HepG2 (cell line): ENCODE results near the gene S100A16. TPM values are rescaled to one million over a fixed set of nuclear protein-coding genes. Genes with fewer than 3 reads are reported as not detected.
"Not testable (repeated sequence)": the region's sequence is repeated elsewhere in the genome, so short reads cannot be mapped to it uniquely, and the experiment has no call there.

Experiments
- ATAC-seq: fragments of 200-7000 bp; cut with Tn5 transposase; 3 replicates; pipeline ENCODE4 v1.9.1; 2020; ENCODE audit warnings: mild to moderate bottlenecking, moderate library complexity
- BruUV-seq: library from RNA; stranded (reverse); fragments of 400-500 nt; replicated peaks from 2 replicates; lab custom pipeline; 2021; lab: Mats Ljungman, UMichigan
- CTCF ChIA-PET: fragments of 300-600 bp; formaldehyde crosslinking; extraction: SDS; loops from one replicate; lab custom pipeline; 2021; ENCODE audit warnings: low total read pairs, inconsistent platforms, low intra/inter-chr PET ratio; lab: Yijun Ruan, JAX
- POLR2A ChIA-PET: fragments of 350-600 bp; sonication (Branson Sonifier 250); formaldehyde crosslinking; loops from one replicate; lab custom pipeline; 2020; ENCODE audit warnings: antibody characterized with exemption, inconsistent platforms; lab: Yijun Ruan, JAX
- DNase-seq: peaks from one replicate; pipeline ENCODE4 v3.0.0-alpha.2; 2015; ENCODE audit warnings: low spot score
- FAIRE-seq: peaks from 3 replicates; lab custom pipeline; 2011; peaks lifted over from hg19 to GRCh38; lab: Jason Lieb, UNC
- H2AFZ ChIP-seq: one replicate; pipeline ENCODE4 v1.6.1; 2011; ENCODE audit warnings: low read length, inconsistent platforms
- H3K27ac ChIP-seq: fragments of 300-600 bp; 3 replicates; pipeline ENCODE4 v1.8.0; 2011; ENCODE audit warnings: mixed run types, mild to moderate bottlenecking, mixed read lengths, low read length, inconsistent platforms; ENCODE audit not compliant: insufficient read depth; ENCODE audit errors: extremely low read length
- H3K27me3 ChIP-seq, 2 experiments: fragments of 200-600 bp in 1 of 2; 2 replicates in 1 of 2; 3 replicates in 1 of 2; pipeline versions ENCODE4 v1.6.0 to v1.8.0; 2011; ENCODE audit warnings: low read length in 2 of 2, mild to moderate bottlenecking in 2 of 2, moderate library complexity in 2 of 2, inconsistent platforms in 1 of 2; ENCODE audit not compliant: insufficient read depth in 2 of 2, control insufficient read depth in 1 of 2
- H3K36me3 ChIP-seq, 2 experiments: fragments of 200-600 bp in 1 of 2; replicated peaks in 1 of 2; 2 replicates in 1 of 2; 3 replicates in 1 of 2; pipeline versions ENCODE4 v1.5.1 to v1.8.0; 2011; ENCODE audit warnings: low read length in 2 of 2, inconsistent platforms in 1 of 2; ENCODE audit not compliant: insufficient read depth in 2 of 2, control insufficient read depth in 1 of 2
- H3K4me1 ChIP-seq: 2 replicates; pipeline ENCODE4 v1.5.1; 2012; ENCODE audit warnings: low read length, inconsistent platforms; ENCODE audit not compliant: insufficient read depth
- H3K4me2 ChIP-seq: 2 replicates; pipeline ENCODE4 v1.6.0; 2011; ENCODE audit warnings: low read depth, low read length, inconsistent platforms
- H3K4me3 ChIP-seq, 3 experiments: fragments of 200-600 bp in 1 of 3; sonication (generic), shearing (Covaris generic) in 1 of 3; replicated peaks in 1 of 3; 2 replicates each; pipeline ENCODE4 v1.5.1; 2011 to 2016; ENCODE audit warnings: low read length in 3 of 3, inconsistent platforms in 2 of 3, low read depth in 2 of 3, mild to moderate bottlenecking in 2 of 3, control low read depth in 1 of 3, mixed read lengths in 1 of 3; ENCODE audit not compliant: insufficient read depth in 1 of 3
- H3K79me2 ChIP-seq: one replicate; pipeline ENCODE4 v1.6.1; 2011; ENCODE audit warnings: low read length, inconsistent platforms; ENCODE audit not compliant: insufficient read depth
- H3K9ac ChIP-seq: 2 replicates; pipeline ENCODE4 v1.6.0; 2011; ENCODE audit warnings: mild to moderate bottlenecking, low read depth, low read length, inconsistent platforms; ENCODE audit not compliant: insufficient read depth
- H3K9me3 ChIP-seq: 2 replicates; pipeline ENCODE4 v1.5.1; 2012; ENCODE audit warnings: mild to moderate bottlenecking, low read length
- H4K20me1 ChIP-seq: 2 replicates; pipeline ENCODE4 v1.6.0; 2011; ENCODE audit warnings: inconsistent platforms, mild to moderate bottlenecking, low read length, moderate library complexity; ENCODE audit not compliant: insufficient read depth
- FOSL1 ChIP-seq: sonication (generic); formaldehyde crosslinking; IDR thresholded peaks from 2 replicates; pipeline ENCODE4 v1.9.0; 2021; ENCODE audit warnings: missing genetic modification reagents, borderline replicate concordance
- NRL ChIP-seq: sonication (generic); formaldehyde crosslinking; IDR thresholded peaks from 2 replicates; pipeline ENCODE4 v1.5.0; 2020; ENCODE audit warnings: missing genetic modification reagents, mild to moderate bottlenecking, moderate library complexity, borderline replicate concordance
- ZNF770 ChIP-seq: sonication (generic); formaldehyde crosslinking; IDR thresholded peaks from 2 replicates; pipeline ENCODE4 v1.5.0; 2020; ENCODE audit warnings: mild to moderate bottlenecking, missing genetic modification reagents
- WGBS: methylation state at CpG from one replicate; pipeline ENCODE4 v1.1.6; 2017; ENCODE audit warnings: low lambda C conversion rate; 5-methylcytosine and 5-hydroxymethylcytosine counted together
- in situ Hi-C: cut with HindIII; loops from 2 replicates; pipeline ENCODE4 v1.10.0; 2017; ENCODE audit warnings: low pct_unique_long_range_greater_than_20kb; ENCODE audit not compliant: extremely low pct_ligation_motif_present
- intact Hi-C: fragments of 100-400 bp; cut with micrococcal nuclease; formaldehyde crosslinking; loops from one replicate; pipeline ENCODE4 v1.10.0; 2022; ENCODE audit not compliant: unreplicated experiment
- polyA plus RNA-seq, 8 experiments: library from polyadenylated mRNA; depleted of rRNA in 3 of 8; stranded (reverse) in 7 of 8; unstranded in 1 of 8; fragments of >200 nt; fragmentation: Illumina TruSeq in 4 of 8; extraction: Trizol in 4 of 8; gene quantifications; 2 replicates each; pipeline versions ENCODE4 v1.2.1 to v1.2.3, GENCODE V29; 2011 to 2016; ENCODE audit warnings: low read depth in 4 of 8, missing spikeins in 1 of 8, mixed read lengths in 1 of 8; ENCODE audit not compliant: insufficient read depth in 1 of 8
- total RNA-seq, 5 experiments: library from RNA; depleted of rRNA; stranded (reverse); fragments of >200 nt; fragmentation: Illumina TruSeq; extraction: Trizol; gene quantifications; 2 replicates each; pipeline ENCODE4 v1.2.3, GENCODE V29; 2016; ENCODE audit warnings: low read depth in 1 of 5

The S100A16 gene
- total and polyA plus RNA-seq, 2 of the 13 experiments (the other 11 are each of a cell fraction or from before 2014, with no cell fraction given): 46.0 to 195 TPM

DNA sequence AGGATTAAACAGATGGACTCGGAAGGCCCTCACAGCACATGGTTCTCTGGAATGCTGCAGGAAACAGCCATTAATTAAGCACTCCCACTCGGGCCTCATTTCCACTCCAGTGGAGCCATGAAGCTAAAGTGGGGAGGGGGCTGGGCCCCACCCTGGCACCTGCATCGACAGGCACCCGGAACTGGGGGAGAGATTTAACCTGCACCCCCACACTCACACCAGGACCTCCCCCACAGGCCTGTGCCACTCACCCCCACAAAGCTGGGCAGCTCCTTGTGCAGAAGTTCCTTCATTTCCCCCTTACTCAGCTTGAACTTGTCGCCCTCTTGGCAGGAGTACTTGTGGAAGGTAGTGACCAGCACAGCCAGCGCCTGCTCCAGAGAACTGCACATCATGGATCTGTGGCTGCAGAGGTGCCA, 49.4 kb downstream of the S100A16 start (continued):
- TF ChIP-seq NRL (no peak), FOSL1 (CRISPR knock-in tag) (no peak)

DNA sequence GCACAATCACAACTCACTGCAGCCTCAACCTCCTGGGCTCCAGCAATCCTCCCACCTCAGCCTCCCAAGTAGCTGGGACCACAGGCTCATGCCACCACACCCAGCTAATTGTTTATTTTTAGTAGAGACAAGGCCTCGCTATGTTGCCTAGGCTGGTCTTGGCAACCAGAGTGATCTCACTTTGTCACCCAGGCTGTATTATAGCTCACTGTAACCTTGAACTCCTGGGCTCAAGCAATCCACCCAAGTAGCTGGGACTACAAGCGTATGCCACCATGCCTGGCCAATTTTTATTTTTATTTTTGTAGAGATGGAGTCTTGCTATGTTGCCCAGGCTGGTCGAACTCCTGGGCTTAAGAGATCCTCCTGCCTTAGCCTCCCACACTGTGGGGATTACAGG, 50.9 kb downstream of the S100A16 start:
- H3K36me3 ChIP-seq, CTCF ChIA-PET: not testable (repeated sequence)

More for the DNA sequence above, 50.9 kb downstream of the S100A16 start:
- H3K9me3 ChIP-seq, intact Hi-C loops, ATAC-seq, H3K4me2 ChIP-seq, H2AFZ ChIP-seq, H3K4me3 ChIP-seq, in situ Hi-C loops, BruUV-seq, FAIRE-seq, H4K20me1 ChIP-seq, H3K9ac ChIP-seq, H3K27me3 ChIP-seq, H3K27ac ChIP-seq, H3K79me2 ChIP-seq: not testable (repeated sequence)
- peaks cover 19% of the 10 kb centered on the region for H3K4me1 ChIP-seq
- WGBS: 19% methylated on average over 2 of the region's 3 CpGs
- peak; percentile 46 for DNase-seq
- TF ChIP-seq ZNF770 (CRISPR knock-in tag): peak; percentile 27; the same call in 1 of the 2 replicates
- POLR2A ChIA-PET: interaction anchor here (0.7 to 1.3 kb wide), 4 partner anchors 9 to 214 kb away, joined by 3 to 5 read pairs (median 3); partner anchors contain the start of genes S100A1 and S100A13
